CD4-positive, alpha-beta T cell treated with Interleukin-15 for 4 hours (primary cell): ENCODE data around the gene KCNIP1.
A peak's percentile ranks its signal among the peaks of the same experiment; 100 is the strongest.

Experiments used
- DNase-seq: peaks from one replicate; pipeline ENCODE4 v3.0.0-alpha.2; 2020; ENCODE audit warnings: low spot score

Gene KCNIP1

GRCh38 chr5:170629566-170630175, 125.9 kb downstream of the KCNIP1 start:
- DNase-seq, result no peak

- no peak for DNase-seq
Measured at GRCh38 chr5:170630226-170630625, 126.4 kb downstream of the KCNIP1 start.

GRCh38 chr5:170630711-170631141, 126.9 kb downstream of the KCNIP1 start:
- no peak for DNase-seq

- no peak for DNase-seq
Measured at GRCh38 chr5:170631466-170632195, 127.8 kb downstream of the KCNIP1 start.

- DNase-seq, result no peak
Measured at GRCh38 chr5:170632266-170632984, 128.6 kb downstream of the KCNIP1 start.

- peak; percentile 33 for DNase-seq
Measured at GRCh38 chr5:170632985-170633234, 129.1 kb downstream of the KCNIP1 start.

- DNase-seq, result no peak
Measured at GRCh38 chr5:170633235-170634081, 129.6 kb downstream of the KCNIP1 start.

GRCh38 chr5:170634256-170634990, 130.6 kb downstream of the KCNIP1 start:
- DNase-seq, result no peak

GRCh38 chr5:170635706-170636105, 131.9 kb downstream of the KCNIP1 start:
- DNase-seq, result no peak

GRCh38 chr5:170636206-170636605, 132.4 kb downstream of the KCNIP1 start:
- DNase-seq, result no peak

- no peak for DNase-seq
Measured at GRCh38 chr5:170636801-170637477, 133.1 kb downstream of the KCNIP1 start.

- DNase-seq, result no peak
Measured at GRCh38 chr5:170638051-170638450, 134.2 kb downstream of the KCNIP1 start.

GRCh38 chr5:170638454-170639220, 134.8 kb downstream of the KCNIP1 start:
- peak; percentile 46 for DNase-seq

- DNase-seq, result no peak
Measured at GRCh38 chr5:170639221-170639925, 135.6 kb downstream of the KCNIP1 start.

- no peak for DNase-seq
Measured at GRCh38 chr5:170640731-170641588, 137.1 kb downstream of the KCNIP1 start.

- no peak for DNase-seq
Measured at GRCh38 chr5:170641589-170642031, 137.8 kb downstream of the KCNIP1 start.

GRCh38 chr5:170642066-170642735, 138.4 kb downstream of the KCNIP1 start:
- no peak for DNase-seq
